Neural cell (in vitro differentiated cells): ENCODE results near the gene ING5.

Experiments
- EP300 ChIP-seq: fragments of 450-650 bp; conservative IDR thresholded peaks from 2 replicates; pipeline ENCODE4 v1.6.1; 2014; ENCODE audit warnings: antibody characterized with exemption, mild to moderate bottlenecking, moderate library complexity; ENCODE audit not compliant: poor library complexity, severe bottlenecking
- EZH2 ChIP-seq: fragments of 200-600, 300-800 bp; shearing (Covaris generic), sonication (generic); IDR thresholded peaks from 2 replicates; pipeline ENCODE4 v1.6.1; 2014; ENCODE audit warnings: antibody characterized with exemption, low read length, borderline replicate concordance, mild to moderate bottlenecking; ENCODE audit not compliant: insufficient read depth, poor library complexity, severe bottlenecking
- MXI1 ChIP-seq: fragments of 450-650 bp; conservative IDR thresholded peaks from 2 replicates; pipeline ENCODE4 v1.6.1; 2014; ENCODE audit warnings: antibody characterized with exemption, mild to moderate bottlenecking; ENCODE audit not compliant: poor library complexity, severe bottlenecking
- POLR2AphosphoS5 ChIP-seq: IDR thresholded peaks from 2 replicates; pipeline ENCODE4 v1.6.1; 2012
- REST ChIP-seq: IDR thresholded peaks from 2 replicates; pipeline ENCODE4 v1.6.1; 2012; ENCODE audit warnings: borderline replicate concordance
- TAF1 ChIP-seq: IDR thresholded peaks from 2 replicates; pipeline ENCODE4 v1.6.1; 2012; ENCODE audit warnings: low read depth
- TF ChIP-seq, protein P1 (sequence below): fragments of 450-650 bp; IDR thresholded peaks from 2 replicates; pipeline ENCODE4 v1.5.1; 2014; ENCODE audit warnings: antibody characterized with exemption, mild to moderate bottlenecking, moderate library complexity; ENCODE audit not compliant: poor library complexity, severe bottlenecking

GRCh38 chr2:241767464-241768250, 65.8 kb downstream of the ING5 start:
- TF ChIP-seq, protein P1, sequence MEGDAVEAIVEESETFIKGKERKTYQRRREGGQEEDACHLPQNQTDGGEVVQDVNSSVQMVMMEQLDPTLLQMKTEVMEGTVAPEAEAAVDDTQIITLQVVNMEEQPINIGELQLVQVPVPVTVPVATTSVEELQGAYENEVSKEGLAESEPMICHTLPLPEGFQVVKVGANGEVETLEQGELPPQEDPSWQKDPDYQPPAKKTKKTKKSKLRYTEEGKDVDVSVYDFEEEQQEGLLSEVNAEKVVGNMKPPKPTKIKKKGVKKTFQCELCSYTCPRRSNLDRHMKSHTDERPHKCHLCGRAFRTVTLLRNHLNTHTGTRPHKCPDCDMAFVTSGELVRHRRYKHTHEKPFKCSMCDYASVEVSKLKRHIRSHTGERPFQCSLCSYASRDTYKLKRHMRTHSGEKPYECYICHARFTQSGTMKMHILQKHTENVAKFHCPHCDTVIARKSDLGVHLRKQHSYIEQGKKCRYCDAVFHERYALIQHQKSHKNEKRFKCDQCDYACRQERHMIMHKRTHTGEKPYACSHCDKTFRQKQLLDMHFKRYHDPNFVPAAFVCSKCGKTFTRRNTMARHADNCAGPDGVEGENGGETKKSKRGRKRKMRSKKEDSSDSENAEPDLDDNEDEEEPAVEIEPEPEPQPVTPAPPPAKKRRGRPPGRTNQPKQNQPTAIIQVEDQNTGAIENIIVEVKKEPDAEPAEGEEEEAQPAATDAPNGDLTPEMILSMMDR: no peak
- TF ChIP-seq TAF1: no peak
- TF ChIP-seq EZH2: no peak
- no peak for TF ChIP-seq MXI1
- TF ChIP-seq POLR2AphosphoS5: no peak
- no peak for TF ChIP-seq REST
- no peak for TF ChIP-seq EP300
